Superior temporal gyrus (tissue), 1 donor: ENCODE measurements around the gene ERRFI1.
A peak's percentile ranks its signal among the peaks of the same experiment; 100 is the strongest.
"Not testable (repeated sequence)": the region's sequence is repeated elsewhere in the genome, so short reads cannot be mapped to it uniquely, and the experiment has no call there.

Source experiments
- DNase-seq: peaks from one replicate; pipeline ENCODE4 v3.0.0-alpha.2; 2016; ENCODE audit errors: extremely low spot score

The ERRFI1 gene

GRCh38 chr1:8026153-8026975 lies at the start of gene ERRFI1:
ERRFI1 (minus strand) TSS chr1:8026309; CDS start chr1:8015619, 10,690 bp downstream.
- peak; percentile 93 for DNase-seq

GRCh38 chr1:8075511-8076051 lies 49.5 kb upstream of the ERRFI1 start:
- no peak for DNase-seq

- no peak for DNase-seq
These were observed 47.2 kb upstream of the ERRFI1 start for GRCh38 chr1:8073112-8073855.

GRCh38 chr1:8070381-8070811 lies 44.3 kb upstream of the ERRFI1 start:
- DNase-seq: no peak

GRCh38 chr1:8069614-8070320 lies 43.7 kb upstream of the ERRFI1 start:
- not testable (repeated sequence) for DNase-seq

- DNase-seq: no peak
These were observed 39.3 kb upstream of the ERRFI1 start for GRCh38 chr1:8065369-8065768.

- DNase-seq: no peak
These were observed 37.4 kb upstream of the ERRFI1 start for GRCh38 chr1:8063298-8064036.

GRCh38 chr1:8062861-8063260 lies 36.8 kb upstream of the ERRFI1 start:
- DNase-seq: no peak

- no peak for DNase-seq
These were observed 35.7 kb upstream of the ERRFI1 start for GRCh38 chr1:8061673-8062386.

- DNase-seq: no peak
These were observed 35.1 kb upstream of the ERRFI1 start for GRCh38 chr1:8061210-8061609.

- no peak for DNase-seq
These were observed 33.1 kb upstream of the ERRFI1 start for GRCh38 chr1:8059161-8059622.

- not testable (repeated sequence) for DNase-seq
These were observed 31.7 kb upstream of the ERRFI1 start for GRCh38 chr1:8057779-8058178.

- no peak for DNase-seq
These were observed 29.9 kb upstream of the ERRFI1 start for GRCh38 chr1:8055973-8056372.

- DNase-seq: no peak
These were observed 27.9 kb upstream of the ERRFI1 start for GRCh38 chr1:8053878-8054567.

GRCh38 chr1:8051650-8052049 lies 25.5 kb upstream of the ERRFI1 start:
- no peak for DNase-seq

- DNase-seq: not testable (repeated sequence)
These were observed 23.1 kb upstream of the ERRFI1 start for GRCh38 chr1:8049229-8049628.

- DNase-seq: peak; percentile 28
These were observed 21.8 kb upstream of the ERRFI1 start for GRCh38 chr1:8047686-8048445.

GRCh38 chr1:8047112-8047511 lies 21.0 kb upstream of the ERRFI1 start:
- no peak for DNase-seq

- no peak for DNase-seq
These were observed 20.3 kb upstream of the ERRFI1 start for GRCh38 chr1:8046391-8046790.
